Neuronal stem cell (in vitro differentiated cells): ENCODE data around the gene CAMK1.

ENCODE experiments used
- DNase-seq: peaks from one replicate; pipeline ENCODE4 v3.0.0-alpha.2; 2013; ENCODE audit warnings: low spot score
- H2AFZ ChIP-seq: one replicate; pipeline ENCODE4 v1.6.1; 2013; ENCODE audit warnings: mild to moderate bottlenecking, low read length, inconsistent platforms
- H2AK5ac ChIP-seq: 2 replicates; pipeline ENCODE4 v1.6.1; 2013; ENCODE audit warnings: low read depth, mild to moderate bottlenecking, inconsistent platforms, low read length, moderate library complexity, mixed read lengths
- H2BK120ac ChIP-seq: 2 replicates; pipeline ENCODE4 v1.6.1; 2013; ENCODE audit warnings: low read depth, mild to moderate bottlenecking, inconsistent platforms, low read length, moderate library complexity, mixed read lengths
- H2BK12ac ChIP-seq: one replicate; pipeline ENCODE4 v1.6.1; 2013; ENCODE audit warnings: low read length, inconsistent platforms
- H2BK15ac ChIP-seq: 2 replicates; pipeline ENCODE4 v1.6.1; 2013; ENCODE audit warnings: mild to moderate bottlenecking, low read length, inconsistent platforms, mixed read lengths
- H2BK5ac ChIP-seq: one replicate; pipeline ENCODE4 v1.6.1; 2013; ENCODE audit warnings: inconsistent platforms, mild to moderate bottlenecking, low read length, moderate library complexity
- H3K14ac ChIP-seq: one replicate; pipeline ENCODE4 v1.6.1; 2013; ENCODE audit warnings: low read length, inconsistent platforms
- H3K18ac ChIP-seq: 2 replicates; pipeline ENCODE4 v1.6.1; 2013; ENCODE audit warnings: low read length, inconsistent platforms
- H3K23ac ChIP-seq: 2 replicates; pipeline ENCODE4 v1.6.1; 2013; ENCODE audit warnings: low read depth, mild to moderate bottlenecking, mixed read lengths, low read length, inconsistent platforms; ENCODE audit not compliant: poor library complexity
- H3K27ac ChIP-seq: replicated peaks from 3 replicates; pipeline ENCODE4 v1.5.1; 2013; ENCODE audit warnings: low read length, inconsistent platforms
- H3K27me3 ChIP-seq, 3 experiments: 2 replicates each; pipeline ENCODE4 v1.6.1; 2013; ENCODE audit warnings: low read length in 3 of 3, mild to moderate bottlenecking in 2 of 3, inconsistent platforms in 1 of 3, low read depth in 1 of 3, mixed read lengths in 1 of 3, moderate library complexity in 1 of 3; ENCODE audit not compliant: control insufficient read depth in 3 of 3, insufficient read depth in 3 of 3
- H3K36me3 ChIP-seq, 2 donors: replicated peaks in 1 of 2; 2 replicates each; pipeline ENCODE4 v1.6.1; 2013; ENCODE audit warnings: low read length in 2 of 2; ENCODE audit not compliant: control insufficient read depth in 2 of 2, insufficient read depth in 2 of 2
- H3K4ac ChIP-seq: 2 replicates; pipeline ENCODE4 v1.6.1; 2013; ENCODE audit warnings: inconsistent platforms, mild to moderate bottlenecking, low read length, moderate library complexity
- H3K4me1 ChIP-seq, 2 donors: 1 replicate in 1 of 2; 2 replicates in 1 of 2; pipeline ENCODE4 v1.6.1; 2013; ENCODE audit warnings: low read length in 2 of 2, low read depth in 1 of 2; ENCODE audit not compliant: control insufficient read depth in 2 of 2, insufficient read depth in 1 of 2
- H3K4me2 ChIP-seq: one replicate; pipeline ENCODE4 v1.6.1; 2013; ENCODE audit warnings: mild to moderate bottlenecking, low read length, inconsistent platforms; ENCODE audit not compliant: insufficient read depth, poor library complexity, severe bottlenecking
- H3K4me3 ChIP-seq, 2 donors: 2 replicates each; pipeline ENCODE4 v1.5.1; 2013; ENCODE audit warnings: low read length in 2 of 2, mild to moderate bottlenecking in 2 of 2, inconsistent platforms in 1 of 2, moderate library complexity in 1 of 2
- H3K79me1 ChIP-seq: one replicate; pipeline ENCODE4 v1.6.1; 2013; ENCODE audit warnings: low read depth, mild to moderate bottlenecking, inconsistent platforms, low read length, moderate library complexity
- H3K9ac ChIP-seq: one replicate; pipeline ENCODE4 v1.6.1; 2013; ENCODE audit warnings: mild to moderate bottlenecking, low read depth, low read length, inconsistent platforms; ENCODE audit not compliant: poor library complexity
- H3K9me3 ChIP-seq, 2 donors: replicated peaks in 1 of 2; 2 replicates each; pipeline versions ENCODE3 to v1.6.1; 2013; ENCODE audit warnings: low read length in 2 of 2, mild to moderate bottlenecking in 2 of 2, inconsistent platforms in 1 of 2, low read depth in 1 of 2, mixed read lengths in 1 of 2, moderate library complexity in 1 of 2; ENCODE audit not compliant: control insufficient read depth in 2 of 2, insufficient read depth in 1 of 2
- H4K8ac ChIP-seq: one replicate; pipeline ENCODE4 v1.6.1; 2013; ENCODE audit warnings: low read depth, mild to moderate bottlenecking, inconsistent platforms, low read length, moderate library complexity
- H4K91ac ChIP-seq: one replicate; pipeline ENCODE4 v1.6.1; 2013; ENCODE audit warnings: low read length, low read depth, mild to moderate bottlenecking, inconsistent platforms; ENCODE audit not compliant: poor library complexity
- WGBS, 2 donors: extraction: QIAGEN DNeasy Blood & Tissue Kit; methylation state at CpG; one replicate each; pipeline ENCODE4 v1.1.7; 2013; ENCODE audit warnings: missing lambda C conversion rate in 2 of 2, mixed read lengths in 1 of 2; ENCODE audit not compliant: insufficient read length in 2 of 2, insufficient replicate concordance in 1 of 2; ENCODE audit errors: extremely low coverage in 2 of 2; 5-methylcytosine and 5-hydroxymethylcytosine counted together

Gene CAMK1

GRCh38 chr3:9732080-9732739 is 37.5 kb downstream of the CAMK1 start:
- no peak overlapping the region for H2BK5ac ChIP-seq
- peak overlapping the region; percentile 97 for H3K18ac ChIP-seq
- peak overlapping the region; percentile 70 for H2AK5ac ChIP-seq
- WGBS, 2 donors = no CpG with 5 or more reads among the region's 41 CpGs
- no peak overlapping the region for H2BK15ac ChIP-seq
- H2AFZ ChIP-seq = peak overlapping the region; percentile 100
- H4K91ac ChIP-seq = no peak overlapping the region
- peaks cover 22 to 42% of the 10 kb centered on the region in 2 donors for H3K36me3 ChIP-seq
- H3K4ac ChIP-seq = no peak overlapping the region
- peaks cover 7 to 12% of the 10 kb centered on the region in 2 donors for H3K4me1 ChIP-seq
- no peak overlapping the region for H3K27ac ChIP-seq
- no peaks in the 10 kb centered on the region for H3K9me3 ChIP-seq
- peak overlapping the region; percentile 93 to 98 for H3K4me3 ChIP-seq
- peak overlapping the region; percentile 95 for H3K4me2 ChIP-seq
- peak overlapping the region; percentile 80 for H3K23ac ChIP-seq
- peaks cover 0 to 3% (median 0%) of the 10 kb centered on the region in 3 experiments for H3K27me3 ChIP-seq
- H2BK12ac ChIP-seq = peak overlapping the region; percentile 42
- peak overlapping the region; percentile 53 for H4K8ac ChIP-seq
- no peak for DNase-seq
- peak overlapping the region; percentile 79 for H3K14ac ChIP-seq
- H3K79me1 ChIP-seq = peaks cover 16% of the 10 kb centered on the region
- peak overlapping the region; percentile 95 for H3K9ac ChIP-seq
- H2BK120ac ChIP-seq = no peak overlapping the region

GRCh38 chr3:9731206-9732079 is 38.3 kb downstream of the CAMK1 start, which contains the start of gene BRPF1:
BRPF1 (plus strand) TSS chr3:9731735; CDS start chr3:9734141, 2,406 bp downstream.
- H3K36me3 ChIP-seq = peaks cover 16 to 35% of the 10 kb centered on the region in 2 donors
- no peak within 1 kb of the TSS for H2BK15ac ChIP-seq
- no peak within 1 kb of the TSS for H4K91ac ChIP-seq
- peak within 1 kb of the TSS; percentile 93 for H3K27ac ChIP-seq
- peak within 1 kb of the TSS; percentile 97 for H3K18ac ChIP-seq
- no CpG with 5 or more reads among the region's 88 CpGs for WGBS, 2 donors
- peak within 1 kb of the TSS; percentile 53 for H4K8ac ChIP-seq
- no peak within 1 kb of the TSS for H3K4ac ChIP-seq
- peak within 1 kb of the TSS; percentile 95 for H3K4me2 ChIP-seq
- peak within 1 kb of the TSS; percentile 95 for H3K9ac ChIP-seq
- peaks cover 0 to 4% (median 0%) of the 10 kb centered on the region in 3 experiments for H3K27me3 ChIP-seq
- H3K4me1 ChIP-seq = peaks cover 7 to 12% of the 10 kb centered on the region in 2 donors
- peak within 1 kb of the TSS; percentile 80 for H3K23ac ChIP-seq
- H2AFZ ChIP-seq = peak within 1 kb of the TSS; percentile 100
- H2BK5ac ChIP-seq = no peak within 1 kb of the TSS
- DNase-seq = peak; percentile 99
- peak within 1 kb of the TSS; percentile 79 for H3K14ac ChIP-seq
- no peak within 1 kb of the TSS for H2BK120ac ChIP-seq
- no peaks in the 10 kb centered on the region for H3K9me3 ChIP-seq
- H3K4me3 ChIP-seq = peak within 1 kb of the TSS; percentile 93 to 98
- peaks cover 16% of the 10 kb centered on the region for H3K79me1 ChIP-seq
- H2AK5ac ChIP-seq = peak within 1 kb of the TSS; percentile 70
- H2BK12ac ChIP-seq = peak within 1 kb of the TSS; percentile 42

GRCh38 chr3:9730657-9731205 is 39.0 kb downstream of the CAMK1 start:
- no peak for DNase-seq
- Histone ChIP-seq H2AK5ac (no peak overlapping the region), H2BK120ac (no peak overlapping the region), H3K4ac (no peak overlapping the region), H3K18ac (no peak overlapping the region), H3K9me3 (no peaks in the 10 kb centered on the region), H3K23ac (no peak overlapping the region), H4K8ac (no peak overlapping the region), H3K9ac (no peak overlapping the region), H3K79me1 (peaks cover 16% of the 10 kb centered on the region), H3K4me2 (peak overlapping the region; percentile 54), H3K27me3 (peaks cover 0 to 7% (median 0%) of the 10 kb centered on the region in 3 experiments), H2BK15ac (no peak overlapping the region), H3K27ac (peak overlapping the region; percentile 93), H4K91ac (no peak overlapping the region), H3K4me1 (peaks cover 7 to 12% of the 10 kb centered on the region in 2 donors), H3K4me3 (peak overlapping the region; percentile 78 to 93), H2BK12ac (no peak overlapping the region), H3K36me3 (peaks cover 14 to 28% of the 10 kb centered on the region in 2 donors), H2AFZ (peak overlapping the region; percentile 100), H3K14ac (no peak overlapping the region), H2BK5ac (no peak overlapping the region)
- WGBS, 2 donors = no CpG with 5 or more reads among the region's 17 CpGs
